CD4-positive, alpha-beta T cell treated with Interleukin-4 for 4 hours (primary cell): ENCODE data around the gene PODNL1.
"Not testable (repeated sequence)": the region's sequence is repeated elsewhere in the genome, so short reads cannot be mapped to it uniquely, and the experiment has no call there.

Experiments used
- DNase-seq: peaks from one replicate; pipeline ENCODE4 v3.0.0-alpha.2; 2020

Gene PODNL1

GRCh38 chr19:13972368-13973155 is 34.3 kb upstream of the PODNL1 start:
- no peak for DNase-seq

- DNase-seq = not testable (repeated sequence)
These were observed 33.7 kb upstream of the PODNL1 start for GRCh38 chr19:13971868-13972267.

GRCh38 chr19:13969897-13970296 is 31.7 kb upstream of the PODNL1 start:
- no peak for DNase-seq

- no peak for DNase-seq
These were observed 30.8 kb upstream of the PODNL1 start for GRCh38 chr19:13968999-13969398.

- DNase-seq = no peak
These were observed 30.2 kb upstream of the PODNL1 start for GRCh38 chr19:13968383-13968935.

- DNase-seq = not testable (repeated sequence)
These were observed 29.0 kb upstream of the PODNL1 start for GRCh38 chr19:13967206-13967605.

GRCh38 chr19:13966684-13967128 is 28.5 kb upstream of the PODNL1 start:
- no peak for DNase-seq

GRCh38 chr19:13965926-13966683 is 27.9 kb upstream of the PODNL1 start:
- no peak for DNase-seq

- no peak for DNase-seq
These were observed 27.2 kb upstream of the PODNL1 start for GRCh38 chr19:13965377-13965896.

- no peak for DNase-seq
These were observed 26.6 kb upstream of the PODNL1 start for GRCh38 chr19:13964776-13965175.

- DNase-seq = no peak
These were observed 25.4 kb upstream of the PODNL1 start for GRCh38 chr19:13963603-13964105.

- no peak for DNase-seq
These were observed 24.7 kb upstream of the PODNL1 start for GRCh38 chr19:13962699-13963602.

GRCh38 chr19:13961826-13962698 is 23.8 kb upstream of the PODNL1 start:
- DNase-seq = no peak

GRCh38 chr19:13960863-13961784 is 22.9 kb upstream of the PODNL1 start:
- no peak for DNase-seq

GRCh38 chr19:13959962-13960862 is 22.0 kb upstream of the PODNL1 start:
- peak; percentile 14 for DNase-seq

GRCh38 chr19:13959141-13959961 is 21.1 kb upstream of the PODNL1 start:
- no peak for DNase-seq

GRCh38 chr19:13958043-13958442 is 19.8 kb upstream of the PODNL1 start:
- DNase-seq = no peak

- DNase-seq = no peak
These were observed 18.8 kb upstream of the PODNL1 start for GRCh38 chr19:13957051-13957450.
